ENCODE results near the gene ARL14.

Gene ARL14

DNA sequence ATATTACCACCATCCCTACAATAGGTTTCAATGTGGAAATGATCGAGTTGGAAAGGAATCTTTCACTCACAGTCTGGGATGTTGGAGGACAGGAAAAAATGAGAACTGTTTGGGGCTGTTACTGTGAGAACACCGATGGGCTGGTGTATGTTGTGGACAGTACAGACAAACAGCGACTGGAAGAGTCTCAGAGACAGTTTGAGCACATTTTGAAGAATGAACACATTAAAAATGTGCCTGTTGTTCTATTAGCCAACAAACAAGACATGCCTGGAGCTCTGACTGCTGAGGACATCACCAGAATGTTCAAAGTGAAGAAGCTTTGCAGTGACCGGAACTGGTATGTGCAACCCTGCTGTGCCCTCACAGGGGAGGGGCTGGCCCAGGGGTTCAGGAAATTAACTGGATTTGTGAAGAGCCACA, 510 bp downstream of the ARL14 start:
- no peaks in the 10 kb centered on the region for H3K27me3 ChIP-seq (replicated peaks; ENCODE audit: control insufficient read depth, insufficient read depth, low read length)

DNA sequence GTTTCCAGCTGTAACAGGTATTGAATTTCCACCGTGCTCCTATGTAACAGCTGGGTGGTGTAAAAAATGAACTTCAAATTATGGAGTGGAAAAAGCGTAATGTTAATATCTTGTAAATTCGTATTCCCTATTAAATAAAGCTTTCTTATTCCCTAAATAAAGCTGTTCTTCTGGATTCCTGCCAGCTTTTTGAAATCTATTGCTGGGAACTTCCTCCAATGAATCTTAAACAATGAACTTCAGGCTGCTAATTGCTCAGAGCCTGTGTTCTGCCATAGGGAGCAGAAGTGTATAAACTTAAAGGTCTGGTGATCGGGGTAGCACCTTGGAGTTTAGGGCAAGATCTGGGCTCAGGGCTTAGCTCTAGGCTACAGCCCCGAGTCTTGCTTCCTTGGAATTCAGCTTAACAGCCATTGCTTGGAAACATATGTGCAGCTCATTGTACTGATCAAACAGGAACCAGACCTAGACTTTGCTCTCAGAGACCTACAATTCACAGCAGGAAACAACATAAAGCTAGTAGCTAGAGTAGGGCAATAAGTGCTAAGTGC, 1.4 kb downstream of the ARL14 start:
- Histone ChIP-seq H3K4me3 (replicated peaks; ENCODE audit: low read depth, low read length) (no peak overlapping the region), H3K27me3 (replicated peaks; ENCODE audit: control insufficient read depth, insufficient read depth, low read length) (no peaks in the 10 kb centered on the region), H3K36me3 (ENCODE audit: control insufficient read depth, insufficient read depth, low read length) (no peaks in the 10 kb centered on the region)
- TF ChIP-seq, protein P1, sequence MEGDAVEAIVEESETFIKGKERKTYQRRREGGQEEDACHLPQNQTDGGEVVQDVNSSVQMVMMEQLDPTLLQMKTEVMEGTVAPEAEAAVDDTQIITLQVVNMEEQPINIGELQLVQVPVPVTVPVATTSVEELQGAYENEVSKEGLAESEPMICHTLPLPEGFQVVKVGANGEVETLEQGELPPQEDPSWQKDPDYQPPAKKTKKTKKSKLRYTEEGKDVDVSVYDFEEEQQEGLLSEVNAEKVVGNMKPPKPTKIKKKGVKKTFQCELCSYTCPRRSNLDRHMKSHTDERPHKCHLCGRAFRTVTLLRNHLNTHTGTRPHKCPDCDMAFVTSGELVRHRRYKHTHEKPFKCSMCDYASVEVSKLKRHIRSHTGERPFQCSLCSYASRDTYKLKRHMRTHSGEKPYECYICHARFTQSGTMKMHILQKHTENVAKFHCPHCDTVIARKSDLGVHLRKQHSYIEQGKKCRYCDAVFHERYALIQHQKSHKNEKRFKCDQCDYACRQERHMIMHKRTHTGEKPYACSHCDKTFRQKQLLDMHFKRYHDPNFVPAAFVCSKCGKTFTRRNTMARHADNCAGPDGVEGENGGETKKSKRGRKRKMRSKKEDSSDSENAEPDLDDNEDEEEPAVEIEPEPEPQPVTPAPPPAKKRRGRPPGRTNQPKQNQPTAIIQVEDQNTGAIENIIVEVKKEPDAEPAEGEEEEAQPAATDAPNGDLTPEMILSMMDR (IDR thresholded peaks at IDR 0.05; ENCODE audit: insufficient read depth, low read length, poor library complexity, severe bottlenecking), result no peak
- DNase-seq (ENCODE audit: extremely low read depth, insufficient read length), result no peak

More for the DNA sequence above, 510 bp downstream of the ARL14 start:
- H3K36me3 ChIP-seq (ENCODE audit: control insufficient read depth, insufficient read depth, low read length), result no peaks in the 10 kb centered on the region
- DNase-seq (ENCODE audit: extremely low read depth, insufficient read length), result no peak
- no peak overlapping the region for H3K4me3 ChIP-seq (replicated peaks; ENCODE audit: low read depth, low read length)
- TF ChIP-seq, protein P1 (IDR thresholded peaks at IDR 0.05; ENCODE audit: insufficient read depth, low read length, poor library complexity, severe bottlenecking), result no peak

DNA sequence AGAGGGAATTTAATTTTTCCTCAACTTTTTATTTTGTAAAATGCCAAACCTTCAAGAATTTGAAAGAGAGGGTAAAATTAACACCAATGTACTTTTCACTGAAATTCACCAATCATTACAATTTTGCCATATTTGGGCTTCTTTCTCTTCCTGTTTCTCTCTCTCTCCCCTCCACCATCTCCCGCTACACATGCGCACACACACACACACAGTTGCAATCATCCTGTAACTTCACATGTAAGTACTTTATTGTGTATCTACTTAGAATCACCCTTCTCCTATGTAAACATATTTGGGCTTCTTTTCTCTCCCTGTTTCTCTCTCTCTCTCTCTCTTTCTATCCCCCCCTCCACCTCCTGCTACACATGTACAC, 7.4 kb downstream of the ARL14 start:
- DNase-seq (ENCODE audit: extremely low read depth, insufficient read length), result no peak
- Histone ChIP-seq H3K4me3 (replicated peaks; ENCODE audit: low read depth, low read length) (no peak overlapping the region), H3K36me3 (ENCODE audit: control insufficient read depth, insufficient read depth, low read length) (no peaks in the 10 kb centered on the region), H3K27me3 (replicated peaks; ENCODE audit: control insufficient read depth, insufficient read depth, low read length) (no peaks in the 10 kb centered on the region)
- TF ChIP-seq, protein P1 (IDR thresholded peaks at IDR 0.05; ENCODE audit: insufficient read depth, low read length, poor library complexity, severe bottlenecking), result no peak

DNA sequence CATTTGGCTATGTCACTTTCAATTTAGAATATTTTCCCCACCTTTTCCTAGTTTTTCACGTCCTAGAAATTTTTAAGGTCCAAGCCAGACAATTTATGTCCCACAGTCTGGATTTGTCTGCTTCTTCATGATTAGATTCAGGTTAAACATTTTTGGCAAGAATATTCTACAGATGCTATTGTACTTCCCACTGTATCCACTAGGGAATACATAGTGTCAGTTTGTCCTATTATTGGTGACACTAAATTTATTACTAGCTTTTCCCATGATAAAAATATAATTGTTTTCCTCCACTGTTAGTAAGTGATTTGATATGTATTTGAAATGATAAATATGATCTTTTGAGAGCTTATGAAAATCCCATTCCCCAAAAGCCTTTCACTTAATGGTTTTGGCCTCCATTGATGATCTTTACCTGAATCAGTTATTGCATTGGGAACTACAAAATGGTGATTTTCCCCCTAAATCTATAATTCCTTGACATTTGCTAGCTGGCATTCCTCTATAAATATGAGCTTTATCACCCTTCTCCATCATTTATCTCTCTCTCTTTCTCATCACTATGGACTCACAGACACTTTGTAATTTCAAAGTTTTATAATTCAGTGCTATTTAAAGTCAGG, 8.3 kb downstream of the ARL14 start:
- TF ChIP-seq, protein P1 (IDR thresholded peaks at IDR 0.05; ENCODE audit: insufficient read depth, low read length, poor library complexity, severe bottlenecking), result no peak
- H3K27me3 ChIP-seq (replicated peaks; ENCODE audit: control insufficient read depth, insufficient read depth, low read length), result no peaks in the 10 kb centered on the region
- no peak for DNase-seq (ENCODE audit: extremely low read depth, insufficient read length)
- H3K4me3 ChIP-seq (replicated peaks; ENCODE audit: low read depth, low read length), result no peak overlapping the region
- H3K36me3 ChIP-seq (ENCODE audit: control insufficient read depth, insufficient read depth, low read length), result no peaks in the 10 kb centered on the region

DNA sequence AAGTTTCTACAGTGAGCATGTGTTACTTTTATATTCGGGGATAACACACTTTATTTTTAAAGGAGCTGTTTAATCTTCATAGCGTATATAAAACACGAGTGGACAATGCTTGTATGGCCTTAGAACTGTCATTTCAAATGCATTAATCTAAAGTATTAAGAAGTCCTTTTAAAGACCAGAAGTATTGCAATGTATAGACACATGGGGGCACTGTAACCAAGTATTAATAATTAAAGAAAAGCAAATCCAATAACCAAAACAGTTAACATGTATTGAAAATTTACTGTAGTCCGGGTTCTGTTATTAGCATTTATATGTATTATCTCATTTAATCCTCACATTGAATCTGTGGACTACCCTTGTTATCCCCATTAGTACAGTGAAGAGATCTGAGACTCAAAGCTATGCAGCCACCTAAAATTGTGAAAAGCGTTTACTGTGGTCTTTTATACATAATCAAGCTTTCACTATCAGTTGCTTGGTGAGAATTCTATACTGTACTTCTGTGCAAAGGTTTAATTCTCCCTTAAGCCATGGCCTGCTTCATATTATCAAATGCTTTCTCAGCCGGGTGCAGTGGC, 10.1 kb downstream of the ARL14 start:
- Histone ChIP-seq H3K36me3 (ENCODE audit: control insufficient read depth, insufficient read depth, low read length) (no peaks in the 10 kb centered on the region), H3K4me3 (replicated peaks; ENCODE audit: low read depth, low read length) (no peak overlapping the region), H3K27me3 (replicated peaks; ENCODE audit: control insufficient read depth, insufficient read depth, low read length) (no peaks in the 10 kb centered on the region)
- TF ChIP-seq, protein P1 (IDR thresholded peaks at IDR 0.05; ENCODE audit: insufficient read depth, low read length, poor library complexity, severe bottlenecking), result peak; percentile 23
- DNase-seq (ENCODE audit: extremely low read depth, insufficient read length), result no peak
